NB4 (cell line): ENCODE data around the gene GNG8.

Experiments used
- DNase-seq: peaks from one replicate; pipeline ENCODE4 v3.0.0; 2010; ENCODE audit warnings: low read depth
- H3K4me3 ChIP-seq: one replicate; pipeline ENCODE4 v1.5.1; 2011; ENCODE audit warnings: mild to moderate bottlenecking, low read depth, low read length, moderate library complexity
- CTCF ChIP-seq: IDR thresholded peaks from one replicate; pipeline ENCODE4 v1.5.1; 2012; ENCODE audit warnings: low read depth, low read length
- MAX ChIP-seq: IDR thresholded peaks from 2 replicates; pipeline ENCODE4 v1.6.1; 2011; ENCODE audit warnings: low read depth, low read length
- MYC ChIP-seq: IDR thresholded peaks from 2 replicates; pipeline ENCODE4 v1.6.1; 2011; ENCODE audit warnings: low read depth, low read length
- POLR2A ChIP-seq: IDR thresholded peaks from 2 replicates; pipeline ENCODE4 v1.6.1; 2011; ENCODE audit warnings: mild to moderate bottlenecking; ENCODE audit not compliant: insufficient read length; ENCODE audit errors: extremely low read depth

GNG8 gene

GRCh38 chr19:46621191-46622117 is 14.5 kb downstream of the GNG8 start:
- TF ChIP-seq CTCF (peak; percentile 61), POLR2A (no peak)
- H3K4me3 ChIP-seq: no peak overlapping the region
- no peak for DNase-seq

- H3K4me3 ChIP-seq: no peak overlapping the region
- DNase-seq: no peak
- TF ChIP-seq POLR2A: no peak
- no peak for TF ChIP-seq MAX
- TF ChIP-seq MYC: no peak
- TF ChIP-seq CTCF: no peak
Observed at GRCh38 chr19:46620716-46621115, 15.3 kb downstream of the GNG8 start.

- no peak overlapping the region for H3K4me3 ChIP-seq
- no peak for TF ChIP-seq POLR2A
- no peak for TF ChIP-seq CTCF
- no peak for TF ChIP-seq MAX
- no peak for TF ChIP-seq MYC
- DNase-seq: no peak
Observed at GRCh38 chr19:46620267-46620666, 15.7 kb downstream of the GNG8 start.

- TF ChIP-seq POLR2A (no peak), CTCF (no peak), MYC (no peak), MAX (no peak)
- peak; percentile 57 for DNase-seq
- H3K4me3 ChIP-seq: no peak overlapping the region
Observed at GRCh38 chr19:46618670-46619231, 17.3 kb downstream of the GNG8 start.

GRCh38 chr19:46617601-46618000 is 18.4 kb downstream of the GNG8 start:
- no peak overlapping the region for H3K4me3 ChIP-seq
- TF ChIP-seq MYC: no peak
- TF ChIP-seq MAX: no peak
- TF ChIP-seq POLR2A: no peak
- no peak for TF ChIP-seq CTCF
- DNase-seq: no peak
